Pancreas (tissue), 10 donors: ENCODE measurements around the gene GJA10. TPM values are rescaled to one million over a fixed set of nuclear protein-coding genes. Genes with fewer than 3 reads are reported as not detected.

Experiments
- ATAC-seq, 4 donors: fragments of 200-7000 bp; cut with Tn5 transposase; one replicate each; pipeline versions ENCODE4 v1.8.0 to v1.9.1; 2020; ENCODE audit warnings: mild to moderate bottlenecking in 4 of 4, moderate library complexity in 4 of 4
- DNase-seq, 6 donors: peaks; one replicate each; pipeline ENCODE4 v3.0.0-alpha.2; 2020
- FAIRE-seq: peaks from 2 replicates; lab custom pipeline; 2012; peaks lifted over from hg19 to GRCh38; lab: Jason Lieb, UNC
- H3K27ac ChIP-seq, 4 donors: fragments of 200-600 bp; sonication (generic); 1 replicate in 3 of 4; 2 replicates in 1 of 4; pipeline versions ENCODE4 v1.5.0 to v1.8.0; 2020
- H3K27me3 ChIP-seq, 4 donors: fragments of 200-600 bp; one replicate each; pipeline ENCODE4 v1.8.0; 2021
- H3K36me3 ChIP-seq, 3 donors: fragments of 200-600 bp; sonication (generic) in 1 of 3; one replicate each; pipeline versions ENCODE4 v1.5.0 to v1.8.0; 2020 to 2021
- H3K4me1 ChIP-seq, 3 donors: fragments of 200-600 bp; one replicate each; pipeline ENCODE4 v1.8.0; 2021
- H3K4me3 ChIP-seq, 4 donors: fragments of 200-600 bp; sonication (generic) in 2 of 4; one replicate each; pipeline versions ENCODE4 v1.5.0 to v1.8.0; 2020 to 2021
- H3K9me3 ChIP-seq, 4 donors: fragments of 200-600 bp; one replicate each; pipeline ENCODE4 v1.8.0; 2021
- CTCF ChIP-seq, 4 donors: fragments of 200-600 bp; sonication (generic) in 3 of 4; IDR thresholded peaks; one replicate each; pipeline versions ENCODE4 v1.5.0 to v1.8.0; 2021; ENCODE audit warnings: antibody characterized with exemption in 4 of 4
- WGBS, 2 donors: extraction: QIAGEN DNeasy Blood & Tissue Kit; methylation state at CpG; one replicate each; pipeline ENCODE4 v1.1.7; 2013; 5-methylcytosine and 5-hydroxymethylcytosine counted together
- intact Hi-C, 3 donors: fragments of 100-400 bp; cut with DNase I; formaldehyde crosslinking; loops; one replicate each; pipeline versions ENCODE4 v1.11.1 to v1.14.2; 2022
- polyA plus RNA-seq, 2 donors: library from polyadenylated mRNA; stranded (reverse); fragments of 200-250 nt; gene quantifications; one replicate each; pipeline ENCODE4 v1.2.3, GENCODE V29; 2013
- total RNA-seq, 6 donors: library from RNA; stranded (reverse); fragmentation: NEBNext Ultra II Directional in 4 of 6; extraction: Animal tissue kit (Norgen Biotek cat#: 25700) in 4 of 6; gene quantifications; one replicate each; pipeline versions ENCODE4 v1.2.1 to v1.2.4, GENCODE V29; 2021 to 2023
- donor health status: healthy with polysubstance abuse.
- donor health status: DM: no; HTN: no; CAD: no; lungs with moderate emphysema.
- donor health status: DM: no; HTN: no; CAD: no.
- donor health status: control.
- donor health status: control.
- donor health status: Bipolar disorder and iron deficiency.
- donor health status: DM: yes; HTN: yes; CAD: no.
- donor health status: DM: no; HTN: no; CAD: no.
- donor health status: DM: no; HTN: no; CAD: no.
- donor health status: DM: yes; HTN: yes; CAD: no.

Gene GJA10
- total and polyA plus RNA-seq, 8 donors, result not detected

- no peak for FAIRE-seq
- Histone ChIP-seq H3K4me1 (no peaks in the 10 kb centered on the region), H3K36me3 (peaks cover 0 to 37% (median 7%) of the 10 kb centered on the region in 3 donors), H3K9me3 (no peaks in the 10 kb centered on the region), H3K4me3 (no peak overlapping the region), H3K27me3 (no peaks in the 10 kb centered on the region), H3K27ac (no peak overlapping the region)
- no peak for ATAC-seq
- no peak for DNase-seq
- intact Hi-C loops, result no loop called here
- WGBS, 2 donors, result 93 to 96% methylated on average over 5 of the region's 5 CpGs
- TF ChIP-seq CTCF (IDR thresholded peaks at IDR 0.05), result no peak
Observed at GRCh38 chr6:89862273-89862672, 32.0 kb upstream of the GJA10 start.

- DNase-seq, result no peak
- intact Hi-C loops, result no loop called here
- Histone ChIP-seq H3K36me3 (peaks cover 0 to 37% (median 7%) of the 10 kb centered on the region in 3 donors), H3K4me1 (no peaks in the 10 kb centered on the region), H3K4me3 (no peak overlapping the region), H3K9me3 (no peaks in the 10 kb centered on the region), H3K27ac (no peak overlapping the region), H3K27me3 (no peaks in the 10 kb centered on the region)
- TF ChIP-seq CTCF (IDR thresholded peaks at IDR 0.05), result no peak
- no peak for ATAC-seq
- FAIRE-seq, result no peak
- 93 to 97% methylated on average over 2 of the region's 2 CpGs for WGBS, 2 donors
Observed at GRCh38 chr6:89862698-89863097, 31.6 kb upstream of the GJA10 start.

GRCh38 chr6:89866024-89866678, 28.1 kb upstream of the GJA10 start:
- 97 to 98% methylated on average over 6 of the region's 6 CpGs for WGBS, 2 donors

GRCh38 chr6:89873721-89874120, 20.5 kb upstream of the GJA10 start:
- TF ChIP-seq CTCF (IDR thresholded peaks at IDR 0.05), result no peak
- H3K9me3 ChIP-seq, result no peaks in the 10 kb centered on the region
- ATAC-seq (no peak), DNase-seq (no peak), FAIRE-seq (no peak)
- H3K27me3 ChIP-seq, result no peaks in the 10 kb centered on the region
- intact Hi-C loops, result no loop called here
- peaks cover 0 to 8% (median 0%) of the 10 kb centered on the region in 3 donors for H3K36me3 ChIP-seq
- no peak overlapping the region for H3K27ac ChIP-seq
- no peak overlapping the region for H3K4me3 ChIP-seq
- H3K4me1 ChIP-seq, result no peaks in the 10 kb centered on the region

More at GRCh38 chr6:89866024-89866678, 28.1 kb upstream of the GJA10 start:
- FAIRE-seq, result no peak
- peaks cover 0 to 15% (median 11%) of the 10 kb centered on the region in 3 donors for H3K36me3 ChIP-seq
- intact Hi-C loops, result no loop called here
- no peak for TF ChIP-seq CTCF (IDR thresholded peaks at IDR 0.05)
- ATAC-seq, result no peak
- H3K4me1 ChIP-seq, result no peaks in the 10 kb centered on the region
- H3K27me3 ChIP-seq, result no peaks in the 10 kb centered on the region
- no peak for DNase-seq
- no peak overlapping the region for H3K27ac ChIP-seq
- H3K4me3 ChIP-seq, result no peak overlapping the region
- no peaks in the 10 kb centered on the region for H3K9me3 ChIP-seq

GRCh38 chr6:89874438-89874837, 19.8 kb upstream of the GJA10 start:
- no peak for DNase-seq
- WGBS, 2 donors, result 88 to 91% methylated on average over 3 of the region's 3 CpGs
- no peak for TF ChIP-seq CTCF (IDR thresholded peaks at IDR 0.05)
- no peak for ATAC-seq
- H3K9me3 ChIP-seq, result no peaks in the 10 kb centered on the region
- no peak overlapping the region for H3K4me3 ChIP-seq
- no peaks in the 10 kb centered on the region for H3K4me1 ChIP-seq
- intact Hi-C loops, result no loop called here
- H3K27ac ChIP-seq, result no peak overlapping the region
- H3K27me3 ChIP-seq, result no peaks in the 10 kb centered on the region
- no peak for FAIRE-seq
- peaks cover 0 to 8% (median 0%) of the 10 kb centered on the region in 3 donors for H3K36me3 ChIP-seq
